Ramos (cell line): ENCODE results near the gene SLC26A2.
"Not testable (repeated sequence)": the region's sequence is repeated elsewhere in the genome, so short reads cannot be mapped to it uniquely, and the experiment has no call there.

ENCODE experiments used
- in situ Hi-C: fragments of 300-500 bp; cut with MboI; formaldehyde crosslinking; loops from one replicate; pipeline ENCODE4 v1.14.3; 2022; ENCODE audit warnings: low sequenced_read_pairs; ENCODE audit not compliant: unreplicated experiment

The SLC26A2 gene

GRCh38 chr5:150028047-150028446 is 67.5 kb downstream of the SLC26A2 start:
- in situ Hi-C loops, result not testable (repeated sequence)

GRCh38 chr5:150033334-150033733 is 72.8 kb downstream of the SLC26A2 start:
- in situ Hi-C loops, result no loop called here

GRCh38 chr5:150034662-150035061 is 74.1 kb downstream of the SLC26A2 start:
- in situ Hi-C loops, result no loop called here

GRCh38 chr5:150035139-150035895 is 74.8 kb downstream of the SLC26A2 start:
- in situ Hi-C loops, result no loop called here

- in situ Hi-C loops, result no loop called here
Measured at GRCh38 chr5:150036513-150036912, 76.0 kb downstream of the SLC26A2 start.
